ENCODE measurements around the gene CD3G.
"Not testable (repeated sequence)": the region's sequence is repeated elsewhere in the genome, so short reads cannot be mapped to it uniquely, and the experiment has no call there.

The CD3G gene

GRCh38 chr11:118383657-118384056 lies 39.5 kb downstream of the CD3G start:
- no peak for DNase-seq

- no peak for DNase-seq
These were observed 52.0 kb downstream of the CD3G start for GRCh38 chr11:118396097-118396501.

GRCh38 chr11:118397448-118397847 lies 53.3 kb downstream of the CD3G start:
- DNase-seq, result no peak

GRCh38 chr11:118398791-118399559 lies 54.8 kb downstream of the CD3G start:
- no peak for DNase-seq

- DNase-seq, result peak; percentile 85 to 89
These were observed 57.2 kb downstream of the CD3G start, which contains the start of gene ATP5MG for GRCh38 chr11:118401151-118401879. Gene ATP5MG, plus strand, starts transcription at chr11:118401606. Its CDS starts 60 bp downstream, at chr11:118401666.

GRCh38 chr11:118401880-118402590 lies 57.9 kb downstream of the CD3G start:
- peak in 1 of 2 experiments; percentile 27 for DNase-seq

GRCh38 chr11:118402594-118402993 lies 58.5 kb downstream of the CD3G start:
- not testable (repeated sequence) for DNase-seq
